ELF-1 (cell line): ENCODE data around the gene MYH13.
"Not testable (repeated sequence)": the region's sequence is repeated elsewhere in the genome, so short reads cannot be mapped to it uniquely, and the experiment has no call there.

ENCODE experiments used
- DNase-seq: peaks from one replicate; pipeline ENCODE4 v3.0.0-alpha.2; 2016; ENCODE audit warnings: low read depth, low spot score

Gene MYH13

DNA sequence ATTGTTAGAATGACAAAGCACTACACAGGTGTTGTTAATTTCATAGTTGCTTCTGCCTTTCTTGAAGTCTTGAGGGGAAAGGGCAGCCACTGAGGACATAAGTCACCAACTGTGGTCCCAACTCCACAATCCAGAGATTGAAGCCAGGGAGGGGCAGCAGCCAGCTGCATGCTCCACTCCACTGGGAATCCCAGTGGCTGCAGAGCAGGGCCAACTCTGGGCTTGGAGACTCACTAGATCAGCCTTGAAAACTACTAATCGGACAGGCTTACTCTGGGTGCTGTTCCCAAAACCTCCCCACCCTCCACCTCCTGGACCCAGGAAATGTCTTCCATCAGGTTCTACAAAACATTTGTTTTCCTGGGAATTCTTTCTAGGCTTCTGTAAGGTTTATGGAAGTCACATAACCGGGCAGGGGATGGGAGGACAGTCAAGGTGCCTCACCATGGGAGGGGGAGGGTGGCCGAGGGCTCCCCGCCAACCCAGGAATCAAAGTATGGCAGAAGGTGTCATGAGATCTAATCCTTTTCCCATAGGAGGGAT lies 68.0 kb downstream of the MYH13 start:
- peak; percentile 11 for DNase-seq

DNA sequence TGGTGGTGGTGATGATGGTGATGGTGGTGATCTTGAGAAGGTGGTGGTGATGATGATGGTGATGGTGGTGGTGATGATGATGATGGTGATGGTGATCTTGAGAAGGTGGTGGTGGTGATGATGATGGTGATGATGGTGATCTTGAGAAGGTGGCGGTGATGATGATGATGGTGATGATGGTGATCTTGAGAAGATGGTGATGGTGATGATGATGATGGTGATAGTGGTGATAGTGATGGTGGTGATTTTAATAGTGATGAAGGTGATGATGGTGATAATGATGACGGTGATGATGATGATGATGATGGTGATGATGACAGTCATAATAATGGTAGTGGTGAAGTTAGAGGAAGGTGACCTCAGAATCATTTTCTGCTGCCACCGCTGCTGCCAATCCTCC lies 75.1 kb downstream of the MYH13 start:
- no peak for DNase-seq

DNA sequence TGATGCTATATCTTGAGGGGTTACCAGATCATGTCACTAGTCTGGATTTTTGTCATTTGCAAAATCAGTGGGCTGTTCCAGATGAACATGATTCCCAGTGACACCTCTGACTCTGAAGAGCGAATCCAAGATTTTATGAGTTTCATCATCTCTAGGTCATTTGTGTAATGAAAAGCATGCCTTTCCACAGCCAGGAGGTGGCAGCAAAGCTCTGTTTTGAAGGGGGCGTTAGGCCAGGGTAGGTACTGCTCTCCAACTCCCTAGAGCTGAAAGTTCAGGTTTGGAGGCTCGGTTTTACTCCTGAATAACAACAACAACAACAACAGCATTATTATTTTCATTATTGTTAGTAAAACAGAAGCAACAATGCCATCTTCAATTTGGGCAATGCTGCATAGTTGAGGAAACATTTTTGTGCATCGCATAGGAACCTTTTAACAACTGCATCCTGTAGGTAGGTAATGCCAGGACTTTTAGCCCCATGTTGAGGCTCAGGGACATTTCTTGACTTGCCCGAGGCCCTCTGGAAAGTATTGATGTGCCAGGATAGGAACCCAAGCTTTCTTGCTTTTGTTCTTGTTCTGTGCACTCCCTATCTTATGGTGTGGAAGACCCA lies 77.0 kb downstream of the MYH13 start:
- DNase-seq = peak; percentile 73

DNA sequence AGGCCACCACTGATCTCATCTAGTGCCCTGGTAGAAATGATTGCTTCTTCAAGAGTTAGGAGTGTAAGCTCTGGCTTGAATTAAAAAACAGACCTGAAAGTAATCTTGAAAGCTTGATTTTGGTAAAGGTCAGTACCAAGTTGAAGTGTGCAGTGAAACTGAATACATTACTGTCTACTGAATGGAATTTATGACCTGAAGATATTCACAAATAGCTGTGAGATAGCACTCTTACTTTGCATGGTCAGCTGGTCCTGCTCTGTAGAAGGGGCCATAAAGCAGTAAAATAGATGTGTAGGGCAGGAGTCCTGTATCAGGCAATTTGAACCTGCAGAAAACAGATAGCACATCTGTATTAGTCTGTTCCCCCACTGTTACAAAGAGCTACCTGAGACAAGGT lies 78.6 kb downstream of the MYH13 start:
- DNase-seq = no peak

DNA sequence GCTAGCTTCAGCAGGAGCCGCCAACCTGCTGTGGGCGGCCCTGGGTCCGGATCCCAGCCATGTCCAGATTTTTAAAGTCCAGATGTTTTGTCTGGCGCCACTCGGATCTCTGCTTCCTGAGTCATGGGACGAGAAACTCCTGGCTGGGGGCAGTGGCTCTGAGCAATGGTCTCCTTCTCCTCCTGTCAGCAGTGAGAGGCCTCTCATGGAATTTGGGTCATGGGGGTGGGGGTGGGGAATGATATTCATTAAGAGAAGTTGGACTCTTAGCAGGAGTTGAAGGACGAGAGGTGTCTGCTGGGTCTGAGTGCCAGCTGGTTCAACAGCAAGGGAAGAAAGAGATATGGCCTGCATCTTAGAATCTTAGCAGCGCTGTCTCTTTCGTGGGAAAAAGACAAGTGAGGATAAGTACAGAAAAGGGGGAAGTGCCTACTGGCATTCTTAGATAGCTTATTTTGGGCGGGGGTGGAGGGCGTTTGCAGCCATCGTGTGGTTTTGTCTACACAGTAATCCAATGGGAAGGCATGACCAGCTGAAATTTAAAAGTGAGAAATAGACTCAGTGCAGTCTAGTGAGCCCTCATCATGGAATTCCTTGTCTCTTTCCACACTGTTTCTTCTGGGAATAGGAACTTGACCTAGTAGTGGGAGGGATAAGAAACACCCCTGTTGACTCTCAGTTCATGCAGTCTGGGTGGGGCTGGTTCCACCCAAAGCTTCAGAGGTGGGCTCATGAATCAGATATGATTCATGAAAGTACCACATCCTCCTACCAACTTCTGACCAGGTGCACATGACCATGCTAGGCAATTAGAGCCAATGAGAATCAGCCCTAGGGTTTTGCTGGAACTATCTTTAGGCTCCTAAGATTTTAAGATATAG lies 80.5 kb downstream of the MYH13 start:
- DNase-seq = peak; percentile 68

DNA sequence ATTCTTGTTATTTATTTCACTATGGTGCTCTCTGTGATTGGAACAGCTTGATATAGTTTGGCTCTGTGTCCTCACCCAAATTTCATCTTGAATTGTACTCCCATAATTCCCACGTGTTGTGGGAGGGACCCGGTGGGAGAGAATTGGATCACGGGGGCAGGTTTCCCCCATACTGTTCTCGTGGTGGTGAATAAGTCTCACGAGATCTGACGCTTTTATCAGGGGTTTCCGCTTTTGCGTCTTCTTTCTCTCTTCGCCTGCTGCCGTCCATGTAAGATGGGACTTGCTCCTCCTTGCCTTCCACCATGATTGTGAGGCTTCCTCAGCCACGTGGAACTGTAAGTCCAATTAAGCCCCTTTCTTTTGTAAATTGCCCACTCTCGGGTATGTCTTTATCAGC lies 81.2 kb downstream of the MYH13 start:
- not testable (repeated sequence) for DNase-seq

DNA sequence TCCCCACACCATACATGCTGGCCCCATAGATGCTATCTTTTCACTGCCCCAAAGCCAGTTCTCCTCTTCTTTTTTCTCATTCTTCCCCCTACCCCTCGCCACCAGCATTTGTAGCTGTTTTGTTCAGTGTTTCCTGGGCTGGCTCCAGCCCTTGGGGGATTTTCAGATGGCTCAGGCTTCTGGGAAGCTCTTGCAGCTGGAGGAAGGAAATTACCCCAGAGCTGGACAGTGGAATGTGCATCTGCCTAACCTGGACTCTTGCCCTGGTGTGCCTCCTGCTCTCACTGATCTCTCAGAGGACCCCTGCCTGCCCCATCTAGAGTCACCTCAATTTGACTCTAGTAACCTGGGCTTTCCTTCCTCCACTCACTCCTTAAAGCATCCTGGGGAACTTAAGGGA lies 82.8 kb downstream of the MYH13 start:
- peak; percentile 61 for DNase-seq

DNA sequence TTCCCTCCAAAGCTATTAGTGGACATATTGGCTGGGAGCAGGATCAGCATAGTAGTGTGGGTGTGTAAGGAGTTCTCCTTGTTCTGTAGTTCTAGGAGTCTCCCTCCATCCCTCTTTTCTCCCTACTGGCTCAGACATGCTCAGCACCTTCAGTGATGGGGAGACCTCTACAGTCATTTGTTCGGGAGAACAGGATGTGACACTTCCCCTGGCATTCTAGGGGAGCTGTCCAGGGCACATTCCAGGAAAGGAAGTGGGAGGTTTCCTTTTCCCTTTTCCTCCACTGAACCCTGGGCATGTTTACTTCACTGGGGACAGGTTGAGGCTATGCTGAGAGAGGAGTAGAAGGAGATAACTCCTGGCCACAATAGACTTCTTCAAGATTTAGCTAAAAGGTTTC lies 86.5 kb downstream of the MYH13 start:
- DNase-seq = no peak

DNA sequence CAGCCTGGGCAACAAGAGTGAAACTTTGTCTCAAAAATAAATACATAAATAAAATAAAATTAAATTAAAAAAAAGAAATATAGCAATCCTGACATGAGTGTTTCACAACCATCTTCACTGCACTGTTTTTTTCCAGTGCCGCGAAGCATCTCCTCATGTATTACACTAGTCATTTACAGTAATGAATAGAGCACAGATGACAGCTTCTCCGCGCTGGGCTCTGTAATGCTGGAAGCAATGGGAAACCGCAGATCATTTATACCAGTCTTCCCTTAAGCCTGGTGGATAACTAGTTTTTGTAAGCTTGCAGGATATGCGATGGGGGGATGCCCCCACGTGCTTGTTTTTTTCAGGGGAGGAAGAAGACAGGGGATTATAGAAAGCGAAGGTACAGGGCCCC lies 86.9 kb downstream of the MYH13 start:
- DNase-seq = no peak

DNA sequence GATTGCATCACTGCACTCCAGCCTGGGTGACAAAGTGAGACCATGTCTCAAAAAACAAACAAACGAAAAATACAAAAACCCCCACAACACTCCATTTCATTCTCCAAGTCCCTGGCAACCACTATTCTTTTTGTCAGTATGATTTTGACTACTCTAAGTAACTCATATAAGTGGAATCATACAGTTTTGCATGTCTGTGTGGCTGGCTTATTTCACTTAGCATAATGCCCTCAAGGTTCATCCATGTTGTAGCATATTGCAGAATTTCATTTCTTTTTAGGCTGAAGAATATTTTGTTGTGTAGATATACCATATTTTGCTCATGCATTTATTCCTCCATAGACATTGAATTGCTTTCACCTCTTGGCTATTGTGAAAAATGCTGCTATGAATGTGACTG lies 92.7 kb downstream of the MYH13 start:
- DNase-seq = no peak

DNA sequence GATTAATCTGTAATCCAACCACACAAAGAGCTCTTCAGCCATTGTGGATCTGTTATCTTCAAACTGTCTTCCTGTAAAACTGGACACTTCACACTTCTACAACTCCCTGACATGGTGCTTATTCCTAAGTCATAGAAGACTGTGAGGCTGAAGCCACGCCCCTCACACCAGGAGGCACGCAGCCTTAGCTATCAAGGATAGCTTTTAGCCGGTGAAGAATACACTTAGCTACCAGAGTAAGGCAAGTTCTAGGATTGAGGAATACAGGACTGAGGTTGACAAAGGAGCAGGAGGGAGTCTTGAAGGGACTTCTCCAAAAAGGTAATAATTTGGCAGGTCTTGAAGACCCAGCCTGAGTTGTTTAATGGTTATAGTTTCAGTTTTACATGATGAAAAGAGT lies 94.6 kb downstream of the MYH13 start:
- no peak for DNase-seq

DNA sequence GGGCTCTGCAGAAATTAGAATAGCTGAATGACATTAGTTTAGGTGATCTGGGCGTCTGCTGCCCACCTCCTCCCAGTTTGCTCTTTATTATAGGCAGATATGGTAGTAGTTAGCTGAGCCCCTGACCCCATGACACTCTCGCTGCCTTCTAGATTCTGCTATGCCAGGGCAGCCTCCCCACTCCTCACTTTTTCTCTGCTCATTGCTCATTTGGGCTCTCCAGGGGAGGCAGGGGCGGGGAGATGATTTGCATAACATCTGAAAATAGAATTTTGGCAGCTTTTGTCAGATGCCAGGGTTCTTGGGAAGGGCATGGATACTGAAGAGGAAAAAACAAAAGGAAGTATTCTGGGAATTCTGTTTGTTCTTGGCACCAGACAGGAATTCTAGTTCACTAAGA lies 96.4 kb downstream of the MYH13 start:
- DNase-seq = peak; percentile 50

DNA sequence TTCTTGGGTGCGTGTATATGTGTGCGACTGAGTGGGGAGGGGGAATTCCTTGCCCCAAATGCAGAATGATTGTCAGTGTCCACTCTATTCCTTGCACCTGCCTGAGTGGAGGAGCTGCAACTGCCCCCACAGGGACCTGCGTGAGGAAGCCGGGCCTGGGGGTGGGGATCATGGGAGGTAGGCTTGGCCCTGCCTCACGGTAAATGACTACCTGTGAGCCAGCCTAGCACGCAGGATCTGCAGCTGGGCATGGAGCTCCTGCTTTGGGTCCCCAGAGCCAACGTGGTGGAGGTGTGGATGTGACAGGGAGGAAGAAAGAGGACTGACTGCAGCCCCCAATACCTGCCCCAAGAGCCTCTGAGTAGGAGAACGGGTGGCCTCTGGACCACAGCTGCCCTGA lies 97.4 kb downstream of the MYH13 start:
- DNase-seq = no peak

DNA sequence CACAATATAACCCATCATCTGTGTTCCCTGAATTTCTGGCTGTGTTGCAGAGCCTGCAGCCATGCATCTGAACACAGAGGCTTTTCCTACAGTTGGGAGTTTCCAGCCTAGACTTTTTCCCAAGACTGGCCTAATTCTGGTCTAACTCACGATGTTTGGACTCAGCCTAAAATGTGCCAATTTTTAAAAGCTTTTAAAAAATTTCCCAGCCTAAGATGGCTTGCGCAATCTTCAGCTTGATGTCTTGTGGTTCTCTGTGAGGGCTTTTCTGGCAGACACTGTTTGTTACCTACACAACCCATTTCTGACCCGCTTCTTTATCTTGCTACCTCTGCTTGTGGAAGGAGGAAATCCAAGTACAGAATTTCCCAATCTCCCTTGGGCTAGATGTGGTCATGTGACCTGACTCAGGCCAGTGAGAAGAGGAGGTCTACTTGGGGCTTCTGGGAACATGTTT lies 101.7 kb downstream of the MYH13 start:
- DNase-seq = no peak

DNA sequence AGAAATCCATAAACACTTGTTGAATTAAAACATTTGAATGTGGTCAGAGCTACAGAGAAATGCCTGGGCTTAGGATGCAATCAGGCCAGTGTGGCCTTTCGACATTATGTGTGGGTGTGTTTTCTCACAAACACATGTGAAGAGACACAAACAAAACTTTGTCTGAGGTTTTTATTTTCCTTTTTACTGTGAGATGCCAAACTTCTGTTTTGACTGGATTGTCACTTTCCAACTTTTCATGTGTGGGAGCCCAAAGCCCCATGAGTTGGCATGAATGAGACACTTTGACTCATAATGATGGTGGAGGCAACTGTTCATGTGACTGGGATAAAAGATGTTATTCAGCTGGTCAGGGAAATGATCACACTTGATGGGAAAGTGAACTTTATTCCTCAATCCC lies 102.5 kb downstream of the MYH13 start:
- no peak for DNase-seq

DNA sequence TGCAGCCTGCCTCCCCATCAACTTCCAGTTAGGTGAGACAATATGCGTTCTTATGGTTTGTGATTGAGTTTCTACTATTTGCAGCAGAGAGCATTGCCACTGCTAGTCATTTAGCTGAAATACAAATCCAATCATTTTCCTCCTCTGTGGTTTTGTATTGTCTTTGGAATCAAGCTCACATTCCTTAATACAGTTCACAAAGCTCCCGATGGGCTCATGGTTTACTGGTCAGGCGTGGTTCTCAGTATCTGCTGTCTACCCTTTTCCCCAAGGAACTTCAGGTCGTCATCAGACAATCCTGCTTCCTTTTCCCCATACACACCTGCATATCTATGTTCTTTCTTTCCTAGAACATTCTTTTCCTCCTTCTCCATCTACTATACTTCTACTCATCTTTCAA lies 104.8 kb downstream of the MYH13 start:
- no peak for DNase-seq

DNA sequence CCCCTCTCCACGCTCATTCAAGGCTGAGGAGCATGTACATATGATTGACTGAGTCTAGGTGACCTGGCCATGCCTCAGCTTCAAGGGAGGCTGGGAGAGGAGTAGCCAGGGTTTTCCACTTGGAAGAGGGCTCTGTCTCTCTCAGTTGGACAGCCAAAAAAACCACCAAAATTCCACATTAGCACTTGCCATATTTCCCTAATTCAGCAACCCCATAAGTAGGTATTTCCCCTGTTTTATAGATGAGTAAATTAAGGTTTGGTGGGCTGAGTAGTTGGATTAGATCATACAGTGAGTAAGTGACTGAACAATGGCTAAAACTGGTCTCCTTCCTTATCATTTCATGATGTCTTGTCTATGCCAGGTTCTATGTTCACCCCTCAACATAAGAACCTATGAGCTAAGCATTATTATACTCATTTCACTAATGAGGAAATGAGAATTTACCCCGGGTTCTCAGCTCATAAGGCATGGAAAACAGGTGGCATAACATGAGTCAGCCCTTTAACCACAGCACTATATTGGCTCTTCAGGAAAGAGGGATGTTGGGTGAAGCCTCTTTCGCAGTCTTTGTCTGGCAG lies 106.4 kb downstream of the MYH13 start:
- DNase-seq = no peak

DNA sequence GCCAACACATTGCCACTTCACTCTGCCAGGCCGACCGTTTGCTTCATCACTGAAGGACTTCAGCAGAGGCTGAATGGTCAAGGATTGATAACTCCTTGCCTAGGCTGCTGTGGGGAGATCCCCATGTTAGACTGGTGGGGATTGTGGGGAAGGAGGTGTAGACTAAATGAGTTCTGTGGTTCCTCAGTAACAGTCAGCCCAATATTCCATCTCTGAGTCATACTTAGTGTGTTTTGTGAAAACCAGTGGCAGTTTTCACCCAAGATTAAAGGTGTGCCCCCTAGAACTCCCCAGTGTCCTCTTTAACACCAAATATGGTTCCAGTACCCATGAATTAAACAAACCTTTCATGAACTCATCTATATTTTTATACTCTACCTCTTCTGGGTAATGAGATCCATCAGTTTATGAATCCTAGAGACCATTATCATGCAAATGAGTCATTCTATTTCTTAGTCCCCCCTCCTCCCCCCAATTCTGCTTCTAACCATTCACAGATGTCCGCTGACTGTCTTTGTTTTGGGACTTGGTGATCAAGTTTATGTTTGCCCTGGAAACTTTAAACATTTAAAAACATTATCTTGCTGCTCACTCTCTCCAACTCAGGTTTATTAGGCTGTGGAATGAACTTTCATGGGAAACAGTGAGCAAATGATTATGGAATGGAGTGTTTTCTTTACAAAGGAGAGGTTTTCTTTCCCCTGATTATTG lies 107.6 kb downstream of the MYH13 start:
- no peak for DNase-seq

DNA sequence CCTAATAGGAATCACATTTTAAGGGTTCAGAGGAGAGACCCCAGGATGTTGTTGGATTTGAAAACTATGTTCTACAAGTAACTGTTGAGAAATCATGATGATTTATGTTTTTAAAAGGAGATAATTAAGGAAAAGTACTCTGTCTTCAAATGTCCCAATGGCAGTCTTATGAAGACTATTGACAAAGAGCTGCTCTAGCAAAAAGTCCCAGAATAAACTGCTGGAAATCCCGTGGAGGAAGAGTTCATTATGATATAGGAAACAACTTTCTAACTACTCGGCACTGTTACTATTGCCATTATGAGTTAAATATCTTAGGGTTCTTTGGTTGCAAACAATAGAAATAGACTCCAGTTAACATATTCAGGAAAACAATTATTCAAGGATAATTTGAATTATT lies 108.8 kb downstream of the MYH13 start:
- no peak for DNase-seq

DNA sequence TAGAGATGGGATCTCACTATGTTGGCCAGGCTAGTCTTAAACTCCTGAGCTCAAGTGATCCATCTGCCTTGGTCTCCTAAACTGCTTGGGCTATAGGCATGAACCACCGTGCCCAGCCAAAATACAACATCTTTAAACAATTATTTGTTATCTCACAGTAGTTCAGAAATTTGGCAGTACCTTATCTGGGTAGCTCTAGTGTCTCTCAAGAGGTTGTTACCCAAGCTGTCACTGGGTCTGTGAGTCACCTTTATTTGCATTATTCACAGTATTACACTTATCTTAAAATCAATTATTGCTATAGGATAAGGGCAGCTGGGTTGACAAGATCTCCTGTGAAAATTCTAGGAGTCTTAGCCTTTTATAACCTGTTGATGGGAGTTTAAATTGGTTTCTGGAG lies 110.4 kb downstream of the MYH13 start:
- DNase-seq = no peak

DNA sequence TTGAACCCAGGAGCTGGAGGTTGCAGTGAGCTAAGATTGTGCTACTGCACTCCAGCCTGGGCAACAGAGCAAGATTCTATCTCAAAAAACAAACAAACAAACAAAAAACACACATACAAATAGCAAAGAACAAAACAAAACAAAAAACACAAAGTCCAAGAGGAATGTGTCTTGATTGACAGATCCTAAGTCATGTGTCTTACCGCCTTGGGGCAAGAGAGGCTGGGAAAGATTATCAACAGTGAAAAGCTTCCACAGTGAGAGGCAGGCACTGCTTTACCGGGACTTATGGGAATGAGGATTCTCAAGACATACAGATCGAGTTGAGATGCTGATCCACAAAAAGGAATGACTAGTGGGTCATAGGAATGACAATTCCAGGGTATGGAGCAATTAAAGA lies 111.7 kb downstream of the MYH13 start:
- DNase-seq = peak; percentile 61
